ENCODE data around the gene LBHD1.

Gene LBHD1

GRCh38 chr11:62673196-62673525 is 1.1 kb upstream of the LBHD1 start:
- H3K9ac ChIP-seq = peak overlapping the region; percentile 85 to 96 (median 91); a peak in 18 of 22 replicates
- peaks cover 49 to 76% (median 68%) of the 10 kb centered on the region in 10 experiments for H3K4me1 ChIP-seq
- peak overlapping the region in 7 of 10 experiments; percentile 76 to 89 (median 84); a peak in 8 of 20 replicates for H3K4me3 ChIP-seq
- TF ChIP-seq Cebpa-rat (IDR thresholded peaks at IDR 0.05) = no peak
- H3K27ac ChIP-seq = peak overlapping the region in 3 of 11 experiments; percentile 85 to 93 (median 90); a peak in 4 of 22 replicates
- peak overlapping the region; percentile 85 to 100 (median 93) for H3K4me2 ChIP-seq
- peaks cover 0 to 59% (median 17%) of the 10 kb centered on the region in 11 experiments; a peak in 12 of 22 replicates for H4K20me1 ChIP-seq
- H3K9me3 ChIP-seq (replicated peaks in 1 of 11) = no peaks in the 10 kb centered on the region
- H3K36me3 ChIP-seq = peaks cover 50 to 69% (median 58%) of the 10 kb centered on the region in 11 experiments
- no peaks in the 10 kb centered on the region for H3K27me3 ChIP-seq

GRCh38 chr11:62671236-62671607 is 845 bp downstream of the LBHD1 start:
- Histone ChIP-seq H4K20me1 (peaks cover 0 to 59% (median 20%) of the 10 kb centered on the region in 11 experiments; a peak in 19 of 22 replicates), H3K4me1 (peaks cover 56 to 76% (median 69%) of the 10 kb centered on the region in 10 experiments), H3K9ac (peak overlapping the region; percentile 85 to 96 (median 91)), H3K4me3 (peak overlapping the region; percentile 63 to 89 (median 84)), H3K27ac (peak overlapping the region; percentile 72 to 95 (median 89)), H3K9me3 (replicated peaks in 1 of 11) (no peaks in the 10 kb centered on the region), H3K36me3 (peaks cover 49 to 67% (median 53%) of the 10 kb centered on the region in 11 experiments), H3K4me2 (peak overlapping the region; percentile 85 to 100 (median 93)), H3K27me3 (no peaks in the 10 kb centered on the region)
- TF ChIP-seq Cebpa-rat (IDR thresholded peaks at IDR 0.05) = no peak

- Histone ChIP-seq H3K36me3 (peaks cover 33 to 55% (median 39%) of the 10 kb centered on the region in 11 experiments), H3K4me2 (peak overlapping the region; percentile 85 to 100 (median 93)), H3K9me3 (replicated peaks in 1 of 11) (no peaks in the 10 kb centered on the region), H4K20me1 (peaks cover 0 to 56% (median 25%) of the 10 kb centered on the region in 11 experiments; a peak in 19 of 22 replicates), H3K27me3 (no peaks in the 10 kb centered on the region), H3K4me1 (peaks cover 60 to 75% (median 69%) of the 10 kb centered on the region in 10 experiments), H3K4me3 (peak overlapping the region in 4 of 10 experiments; percentile 76 to 88 (median 80); a peak in 3 of 20 replicates), H3K9ac (peak overlapping the region; percentile 19 to 96 (median 88); a peak in 18 of 22 replicates), H3K27ac (peak overlapping the region in 8 of 11 experiments; percentile 72 to 95 (median 90); a peak in 8 of 22 replicates)
- TF ChIP-seq Cebpa-rat (IDR thresholded peaks at IDR 0.05) = no peak
These were observed 2.5 kb downstream of the LBHD1 start for GRCh38 chr11:62669420-62670161.

GRCh38 chr11:62667460-62667859 is 4.6 kb downstream of the LBHD1 start:
- Histone ChIP-seq H3K9ac (peak overlapping the region; percentile 36 to 98 (median 90); a peak in 20 of 22 replicates), H3K4me2 (peak overlapping the region; percentile 96 to 100 (median 98))

GRCh38 chr11:62666259-62666926 is 5.7 kb downstream of the LBHD1 start:
- peaks cover 28 to 54% (median 45%) of the 10 kb centered on the region in 11 experiments for H3K36me3 ChIP-seq
- peak overlapping the region; percentile 68 to 94 (median 83) for H3K4me3 ChIP-seq
- peak overlapping the region; percentile 96 to 100 (median 98) for H3K4me2 ChIP-seq
- H3K9ac ChIP-seq = peak overlapping the region; percentile 83 to 98 (median 90)
- no peaks in the 10 kb centered on the region for H3K27me3 ChIP-seq
- no peaks in the 10 kb centered on the region for H3K9me3 ChIP-seq (replicated peaks in 1 of 11)
- TF ChIP-seq Cebpa-rat (IDR thresholded peaks at IDR 0.05) = no peak
- H3K27ac ChIP-seq = peak overlapping the region; percentile 63 to 94 (median 87); a peak in 21 of 22 replicates
- H4K20me1 ChIP-seq = peaks cover 0 to 60% (median 27%) of the 10 kb centered on the region in 11 experiments; a peak in 19 of 22 replicates
- H3K4me1 ChIP-seq = peaks cover 45 to 70% (median 68%) of the 10 kb centered on the region in 10 experiments

More at GRCh38 chr11:62667460-62667859, 4.6 kb downstream of the LBHD1 start:
- peaks cover 50 to 70% (median 68%) of the 10 kb centered on the region in 10 experiments for H3K4me1 ChIP-seq
- H4K20me1 ChIP-seq = peaks cover 0 to 57% (median 27%) of the 10 kb centered on the region in 11 experiments; a peak in 19 of 22 replicates
- H3K9me3 ChIP-seq (replicated peaks in 1 of 11) = no peaks in the 10 kb centered on the region
- peak overlapping the region; percentile 68 to 94 (median 83); a peak in 17 of 20 replicates for H3K4me3 ChIP-seq
- TF ChIP-seq Cebpa-rat (IDR thresholded peaks at IDR 0.05) = no peak
- peak overlapping the region in 8 of 11 experiments; percentile 20 to 94 (median 86); a peak in 9 of 22 replicates for H3K27ac ChIP-seq
- H3K36me3 ChIP-seq = peaks cover 23 to 44% (median 35%) of the 10 kb centered on the region in 11 experiments
- H3K27me3 ChIP-seq = no peaks in the 10 kb centered on the region

GRCh38 chr11:62665599-62666258 is 6.3 kb downstream of the LBHD1 start:
- Histone ChIP-seq H3K27ac (peak overlapping the region; percentile 63 to 94 (median 87); a peak in 21 of 22 replicates), H3K27me3 (no peaks in the 10 kb centered on the region), H3K4me1 (peaks cover 42 to 68% (median 65%) of the 10 kb centered on the region in 10 experiments), H3K9ac (peak overlapping the region; percentile 83 to 98 (median 90)), H3K4me3 (peak overlapping the region; percentile 68 to 94 (median 83)), H4K20me1 (peaks cover 0 to 58% (median 27%) of the 10 kb centered on the region in 11 experiments; a peak in 19 of 22 replicates), H3K4me2 (peak overlapping the region; percentile 96 to 100 (median 98)), H3K9me3 (replicated peaks in 1 of 11) (no peaks in the 10 kb centered on the region), H3K36me3 (peaks cover 28 to 61% (median 50%) of the 10 kb centered on the region in 11 experiments)
- TF ChIP-seq Cebpa-rat (IDR thresholded peaks at IDR 0.05) = no peak

GRCh38 chr11:62665075-62665598 is 6.9 kb downstream of the LBHD1 start, which contains the start of the genes C11orf98 and CSKMT:
Gene C11orf98 (minus strand): TSS chr11:62665210. CDS start chr11:62665169, 41 bp downstream.
Gene CSKMT (plus strand): TSS chr11:62665312. CDS start chr11:62665880, 568 bp downstream.
- Histone ChIP-seq H4K20me1 (peaks cover 0 to 52% (median 27%) of the 10 kb centered on the region in 11 experiments; a peak in 19 of 22 replicates), H3K4me2 (peak within 1 kb of the TSS; percentile 96 to 100 (median 98)), H3K4me3 (peak within 1 kb of the TSS; percentile 68 to 94 (median 83)), H3K27me3 (no peaks in the 10 kb centered on the region), H3K9ac (peak within 1 kb of the TSS; percentile 83 to 98 (median 90)), H3K27ac (peak within 1 kb of the TSS; percentile 63 to 94 (median 87)), H3K4me1 (peaks cover 36 to 62% (median 59%) of the 10 kb centered on the region in 10 experiments), H3K9me3 (replicated peaks in 1 of 11) (no peaks in the 10 kb centered on the region), H3K36me3 (peaks cover 28 to 66% (median 54%) of the 10 kb centered on the region in 11 experiments)
- no peak for TF ChIP-seq Cebpa-rat (IDR thresholded peaks at IDR 0.05)
